Transverse colon (tissue), 4 donors: ENCODE measurements around the gene ASIC2.

ENCODE experiments used
- CTCF ChIP-seq, 5 experiments: fragments of 200-600 bp in 3 of 5; fragments of 450-650 bp in 2 of 5; sonication (generic) in 3 of 5; IDR thresholded peaks; 1 replicate in 2 of 5; 2 replicates in 3 of 5; pipeline ENCODE4 v1.5.1; 2016 to 2017; ENCODE audit warnings: antibody characterized with exemption in 5 of 5, inconsistent platforms in 3 of 5, mild to moderate bottlenecking in 2 of 5, moderate library complexity in 1 of 5
- POLR2A ChIP-seq: fragments of 450-650 bp; IDR thresholded peaks from one replicate; pipeline ENCODE4 v1.6.1; 2016; ENCODE audit warnings: antibody characterized with exemption, mild to moderate bottlenecking, moderate library complexity
- POLR2AphosphoS5 ChIP-seq, 3 donors: sonication (generic); formaldehyde crosslinking; IDR thresholded peaks; one replicate each; pipeline ENCODE4 v1.6.1; 2016; ENCODE audit warnings: antibody characterized with exemption in 3 of 3

- no peak for TF ChIP-seq POLR2A
- TF ChIP-seq CTCF (IDR thresholded peaks at IDR 0.05): no peak
- no peak for TF ChIP-seq POLR2AphosphoS5 (IDR thresholded peaks at IDR 0.05)
Measured at GRCh38 chr17:33302394-33302793, 9.3 kb upstream of the ASIC2 start.
